ENCODE results near the gene TLR2.
"Not testable (repeated sequence)": the region's sequence is repeated elsewhere in the genome, so short reads cannot be mapped to it uniquely, and the experiment has no call there.

TLR2 gene

GRCh38 chr4:153663667-153664066 lies 20.4 kb upstream of the TLR2 start:
- no peak for DNase-seq

GRCh38 chr4:153666505-153666904 lies 17.6 kb upstream of the TLR2 start:
- not testable (repeated sequence) for DNase-seq

- DNase-seq: no peak
Measured at GRCh38 chr4:153668647-153669046, 15.4 kb upstream of the TLR2 start.

GRCh38 chr4:153669838-153670237 lies 14.2 kb upstream of the TLR2 start:
- no peak for DNase-seq

GRCh38 chr4:153676486-153676885 lies 7.6 kb upstream of the TLR2 start:
- DNase-seq: no peak

GRCh38 chr4:153676984-153677383 lies 7.1 kb upstream of the TLR2 start:
- DNase-seq: no peak

- DNase-seq: no peak
Measured at GRCh38 chr4:153679486-153679885, 4.6 kb upstream of the TLR2 start.

GRCh38 chr4:153683763-153684181 lies 308 bp upstream of the TLR2 start:
- DNase-seq: no peak

- no peak for DNase-seq
Measured at GRCh38 chr4:153684971-153685371, 891 bp downstream of the TLR2 start.

GRCh38 chr4:153704522-153704921 lies 20.4 kb downstream of the TLR2 start:
- DNase-seq: no peak

GRCh38 chr4:153705743-153706468 lies 21.8 kb downstream of the TLR2 start:
- no peak for DNase-seq

GRCh38 chr4:153706519-153706918 lies 22.4 kb downstream of the TLR2 start:
- no peak for DNase-seq

GRCh38 chr4:153710681-153711080 lies 26.6 kb downstream of the TLR2 start:
- DNase-seq: no peak

GRCh38 chr4:153713866-153714646 lies 30.0 kb downstream of the TLR2 start:
- no peak for DNase-seq

- no peak for DNase-seq
Measured at GRCh38 chr4:153722036-153722435, 38.0 kb downstream of the TLR2 start.

GRCh38 chr4:153724606-153725005 lies 40.5 kb downstream of the TLR2 start:
- DNase-seq: no peak

- no peak for DNase-seq
Measured at GRCh38 chr4:153725136-153725830, 41.2 kb downstream of the TLR2 start.

GRCh38 chr4:153725831-153726154 lies 41.7 kb downstream of the TLR2 start:
- no peak for DNase-seq

GRCh38 chr4:153728151-153728550 lies 44.1 kb downstream of the TLR2 start:
- no peak for DNase-seq

GRCh38 chr4:153728660-153729059 lies 44.6 kb downstream of the TLR2 start:
- DNase-seq: no peak

- DNase-seq: no peak
Measured at GRCh38 chr4:153729895-153730294, 45.8 kb downstream of the TLR2 start.

GRCh38 chr4:153731239-153731638 lies 47.2 kb downstream of the TLR2 start:
- no peak for DNase-seq

GRCh38 chr4:153733751-153734448 lies 49.8 kb downstream of the TLR2 start:
- no peak for DNase-seq
